Endodermal cell (in vitro differentiated cells): ENCODE data around the gene CD99. TPM values are rescaled to one million over a fixed set of nuclear protein-coding genes. Genes with fewer than 3 reads are reported as not detected.

Source experiments
- DNase-seq: peaks from one replicate; pipeline ENCODE4 v3.0.0-alpha.2; 2017
- H3K27ac ChIP-seq: 2 replicates; pipeline ENCODE4 v1.5.1; 2013; ENCODE audit warnings: mild to moderate bottlenecking, low read depth, low read length, moderate library complexity
- H3K27me3 ChIP-seq: 2 replicates; pipeline ENCODE4 v1.6.1; 2013; ENCODE audit warnings: mild to moderate bottlenecking, low read length, moderate library complexity; ENCODE audit not compliant: insufficient read depth, control insufficient read depth, poor library complexity, severe bottlenecking
- H3K36me3 ChIP-seq: 2 replicates; pipeline ENCODE4 v1.7.0; 2013; ENCODE audit warnings: mild to moderate bottlenecking, low read length, moderate library complexity; ENCODE audit not compliant: control insufficient read depth, insufficient read depth
- H3K4me1 ChIP-seq: one replicate; pipeline ENCODE4 v1.7.0; 2013; ENCODE audit warnings: low read length; ENCODE audit not compliant: control insufficient read depth, insufficient read depth
- H3K4me3 ChIP-seq: 2 replicates; pipeline ENCODE4 v1.5.1; 2013; ENCODE audit warnings: mild to moderate bottlenecking, low read length, moderate library complexity
- H3K9ac ChIP-seq: 2 replicates; pipeline ENCODE4 v1.6.1; 2013; ENCODE audit warnings: mild to moderate bottlenecking, low read length, moderate library complexity; ENCODE audit not compliant: poor library complexity, severe bottlenecking; ENCODE audit errors: extremely low read depth
- H3K9me3 ChIP-seq: 2 replicates; pipeline ENCODE4 v1.6.1; 2013; ENCODE audit warnings: mild to moderate bottlenecking, low read length, moderate library complexity; ENCODE audit not compliant: control insufficient read depth
- H3K27ac Mint-ChIP-seq: 2 replicates; pipeline ENCODE4 v1.8.0; 2020; ENCODE audit warnings: mixed read lengths
- H3K27me3 Mint-ChIP-seq: 2 replicates; pipeline ENCODE4 v1.8.0; 2021; ENCODE audit warnings: mild to moderate bottlenecking, mixed read lengths; ENCODE audit not compliant: insufficient read depth
- H3K36me3 Mint-ChIP-seq: 2 replicates; pipeline ENCODE4 v1.8.0; 2020; ENCODE audit warnings: low read depth, mixed read lengths
- H3K4me1 Mint-ChIP-seq: 2 replicates; pipeline ENCODE4 v1.8.0; 2020; ENCODE audit warnings: mixed read lengths
- H3K4me3 Mint-ChIP-seq: 2 replicates; pipeline ENCODE4 v1.8.0; 2020; ENCODE audit warnings: mild to moderate bottlenecking, moderate library complexity, mixed read lengths
- H3K9me3 Mint-ChIP-seq: 2 replicates; pipeline ENCODE4 v1.8.0; 2020; ENCODE audit warnings: mild to moderate bottlenecking, mixed read lengths
- WGBS, 2 experiments: methylation state at CpG; one replicate each; pipeline versions ENCODE4 v1.1.5 to v1.1.7; 2013; ENCODE audit warnings: missing lambda C conversion rate in 2 of 2, mixed read lengths in 1 of 2; ENCODE audit not compliant: insufficient coverage in 1 of 2, insufficient read length in 1 of 2; 5-methylcytosine and 5-hydroxymethylcytosine counted together
- total RNA-seq, 2 donors: library from RNA; stranded (reverse); fragmentation: NEBNext Ultra II Directional in 1 of 2; extraction: Animal tissue kit (Norgen Biotek cat#: 25700) in 1 of 2; gene quantifications; 2 replicates in 1 of 2; 3 replicates in 1 of 2; pipeline ENCODE4 v1.2.1, GENCODE V29; 2021
- TF ChIP-seq, protein P1 (sequence below): fragments of 200-600 bp; sonication (generic); conservative IDR thresholded peaks from 2 replicates; pipeline ENCODE4 v1.5.0; 2021; ENCODE audit warnings: antibody characterized with exemption, mild to moderate bottlenecking

CD99 gene
- total RNA-seq, 2 donors from 2014 or later, result 314 to 397 TPM

DNA sequence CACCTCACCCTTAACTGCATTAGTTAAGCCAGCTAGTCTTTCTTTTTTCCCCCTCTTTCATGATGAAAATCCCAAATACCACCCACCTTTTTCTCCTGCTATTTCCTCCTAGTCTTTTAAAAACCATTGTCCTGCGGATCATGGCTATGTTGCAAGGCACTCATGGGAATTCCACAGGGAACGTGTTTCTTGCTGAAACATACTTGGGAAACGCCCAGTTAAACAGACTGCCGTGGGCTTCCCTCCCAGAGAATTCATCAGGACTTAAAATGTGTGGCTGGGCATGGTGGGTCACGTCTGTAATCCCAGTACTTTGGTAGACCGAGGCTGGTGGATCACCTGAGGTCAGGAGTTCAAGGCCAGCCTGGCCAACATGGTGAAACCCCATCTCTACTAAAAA is 92.9 kb downstream of the CD99 start:
- no peaks in the 10 kb centered on the region for H3K36me3 Mint-ChIP-seq
- no peaks in the 10 kb centered on the region for H3K27me3 ChIP-seq
- peaks cover 4% of the 10 kb centered on the region for H3K9me3 Mint-ChIP-seq
- no peak overlapping the region for H3K27ac ChIP-seq
- H3K4me3 Mint-ChIP-seq, result no peak overlapping the region
- H3K4me3 ChIP-seq, result no peak overlapping the region
- DNase-seq, result no peak
- H3K9me3 ChIP-seq, result peaks cover 4% of the 10 kb centered on the region
- peak overlapping the region; percentile 66 for H3K27ac Mint-ChIP-seq
- TF ChIP-seq, protein P1, sequence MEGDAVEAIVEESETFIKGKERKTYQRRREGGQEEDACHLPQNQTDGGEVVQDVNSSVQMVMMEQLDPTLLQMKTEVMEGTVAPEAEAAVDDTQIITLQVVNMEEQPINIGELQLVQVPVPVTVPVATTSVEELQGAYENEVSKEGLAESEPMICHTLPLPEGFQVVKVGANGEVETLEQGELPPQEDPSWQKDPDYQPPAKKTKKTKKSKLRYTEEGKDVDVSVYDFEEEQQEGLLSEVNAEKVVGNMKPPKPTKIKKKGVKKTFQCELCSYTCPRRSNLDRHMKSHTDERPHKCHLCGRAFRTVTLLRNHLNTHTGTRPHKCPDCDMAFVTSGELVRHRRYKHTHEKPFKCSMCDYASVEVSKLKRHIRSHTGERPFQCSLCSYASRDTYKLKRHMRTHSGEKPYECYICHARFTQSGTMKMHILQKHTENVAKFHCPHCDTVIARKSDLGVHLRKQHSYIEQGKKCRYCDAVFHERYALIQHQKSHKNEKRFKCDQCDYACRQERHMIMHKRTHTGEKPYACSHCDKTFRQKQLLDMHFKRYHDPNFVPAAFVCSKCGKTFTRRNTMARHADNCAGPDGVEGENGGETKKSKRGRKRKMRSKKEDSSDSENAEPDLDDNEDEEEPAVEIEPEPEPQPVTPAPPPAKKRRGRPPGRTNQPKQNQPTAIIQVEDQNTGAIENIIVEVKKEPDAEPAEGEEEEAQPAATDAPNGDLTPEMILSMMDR, result no peak
- no peaks in the 10 kb centered on the region for H3K36me3 ChIP-seq
- no peaks in the 10 kb centered on the region for H3K4me1 ChIP-seq
- H3K9ac ChIP-seq, result no peak overlapping the region
- peaks cover 2% of the 10 kb centered on the region for H3K27me3 Mint-ChIP-seq
- WGBS, 2 experiments, result 88 to 89% methylated on average over 3 to 6 of the region's 6 CpGs
- H3K4me1 Mint-ChIP-seq, result peaks cover 45% of the 10 kb centered on the region

DNA sequence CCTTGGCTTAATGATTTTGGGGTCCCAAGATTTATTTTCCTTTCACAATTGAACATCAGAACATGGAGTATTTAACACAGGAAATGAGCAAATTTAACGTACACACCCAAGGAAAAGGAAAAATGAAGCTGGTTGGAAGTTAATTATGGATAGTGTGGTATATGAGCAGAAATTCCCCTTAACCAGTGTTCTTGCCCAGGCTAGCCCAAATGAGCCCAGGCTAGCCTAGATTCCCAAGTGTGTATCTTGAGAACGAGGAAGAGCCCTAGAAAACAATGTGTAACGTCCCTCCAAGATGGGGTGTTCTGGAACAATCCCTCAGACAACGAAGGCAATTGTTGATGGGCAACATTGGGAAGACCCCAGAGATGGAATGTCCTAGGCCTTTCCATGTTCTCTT is 94.4 kb downstream of the CD99 start:
- Histone ChIP-seq H3K36me3 (no peaks in the 10 kb centered on the region), H3K27me3 (no peaks in the 10 kb centered on the region), H3K27ac (no peak overlapping the region), H3K4me3 (no peak overlapping the region), H3K9ac (no peak overlapping the region), H3K9me3 (no peaks in the 10 kb centered on the region), H3K4me1 (no peaks in the 10 kb centered on the region)
- TF ChIP-seq, protein P1, result no peak
- 95% methylated on average over 4 of the region's 4 CpGs; no CpG with 5 or more reads in 1 of the 2 experiments for WGBS, 2 experiments
- Mint-ChIP-seq H3K27me3 (peaks cover 2% of the 10 kb centered on the region), H3K36me3 (no peaks in the 10 kb centered on the region), H3K27ac (no peak overlapping the region), H3K4me1 (peaks cover 41% of the 10 kb centered on the region), H3K4me3 (no peak overlapping the region), H3K9me3 (no peaks in the 10 kb centered on the region)
- no peak for DNase-seq

DNA sequence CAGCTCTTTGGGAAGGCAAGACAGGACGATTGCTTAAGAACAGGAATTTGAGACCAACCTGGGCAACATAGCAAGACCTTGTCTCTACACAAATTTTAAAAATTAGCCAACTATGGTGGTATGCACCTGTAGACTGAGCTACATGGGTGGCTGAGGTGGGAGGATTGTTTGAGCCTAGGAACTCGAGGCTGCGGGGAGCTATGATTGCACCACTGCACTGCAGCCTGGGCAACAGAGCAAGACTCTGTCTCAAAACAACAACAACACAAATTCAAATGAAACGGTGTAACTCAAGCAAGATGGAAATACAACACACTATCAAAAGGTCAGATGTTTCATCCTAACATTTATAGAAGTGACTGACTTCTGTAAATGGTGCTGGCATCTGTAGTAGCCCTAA is 97.9 kb downstream of the CD99 start:
- no peaks in the 10 kb centered on the region for H3K9me3 ChIP-seq
- Mint-ChIP-seq H3K9me3 (no peaks in the 10 kb centered on the region), H3K27ac (no peak overlapping the region), H3K4me1 (peaks cover 27% of the 10 kb centered on the region), H3K4me3 (no peak overlapping the region), H3K36me3 (no peaks in the 10 kb centered on the region), H3K27me3 (peaks cover 2% of the 10 kb centered on the region)
- no peak for DNase-seq
- H3K27ac ChIP-seq, result no peak overlapping the region
- no peaks in the 10 kb centered on the region for H3K36me3 ChIP-seq
- H3K4me3 ChIP-seq, result no peak overlapping the region
- H3K27me3 ChIP-seq, result no peaks in the 10 kb centered on the region
- TF ChIP-seq, protein P1, result no peak
- no peak overlapping the region for H3K9ac ChIP-seq
- WGBS, 2 experiments, result 93% methylated on average over 2 of the region's 4 CpGs; no CpG with 5 or more reads in 1 of the 2 experiments
- no peaks in the 10 kb centered on the region for H3K4me1 ChIP-seq
